Gastrocnemius medialis (tissue), 4 donors: ENCODE measurements around the gene EPM2A. TPM values are rescaled to one million over a fixed set of nuclear protein-coding genes. Genes with fewer than 3 reads are reported as not detected.

Experiments
- ATAC-seq, 2 donors: fragments of 150-250 bp; one replicate each; pipeline ENCODE4 v1.9.1; 2016
- DNase-seq, 2 donors: peaks; one replicate each; pipeline ENCODE4 v3.0.0-alpha.2; 2019
- H3K27ac ChIP-seq, 4 donors: fragments of 200-600 bp; sonication (generic); 1 replicate in 1 of 4; 2 replicates in 3 of 4; pipeline ENCODE4 v1.5.1; 2016 to 2018; ENCODE audit warnings: mild to moderate bottlenecking in 2 of 4, moderate library complexity in 1 of 4
- H3K27me3 ChIP-seq, 3 donors: fragments of 200-600 bp; sonication (generic) in 2 of 3; 1 replicate in 1 of 3; 2 replicates in 2 of 3; pipeline versions ENCODE4 v1.5.1 to v1.6.0; 2016 to 2019; ENCODE audit warnings: mild to moderate bottlenecking in 1 of 3, moderate library complexity in 1 of 3
- H3K36me3 ChIP-seq, 2 donors: fragments of 200-600 bp; sonication (generic) in 1 of 2; one replicate each; pipeline ENCODE4 v1.5.1; 2017 to 2018
- H3K4me1 ChIP-seq, 2 donors: fragments of 200-600 bp; sonication (generic) in 1 of 2; one replicate each; pipeline ENCODE4 v1.5.1; 2016 to 2017; ENCODE audit warnings: mild to moderate bottlenecking in 2 of 2
- H3K4me3 ChIP-seq, 4 donors: fragments of 200-600 bp; sonication (generic) in 3 of 4; 1 replicate in 1 of 4; 2 replicates in 3 of 4; pipeline ENCODE4 v1.5.1; 2016 to 2019; ENCODE audit warnings: mild to moderate bottlenecking in 2 of 4
- H3K9me3 ChIP-seq, 3 donors: fragments of 200-600 bp; sonication (generic) in 2 of 3; 1 replicate in 1 of 3; 2 replicates in 2 of 3; pipeline ENCODE4 v1.5.1; 2016 to 2019
- CTCF ChIP-seq, 5 experiments: fragments of 450-650 bp in 3 of 5; fragments of 200-600 bp in 2 of 5; sonication (generic) in 2 of 5; IDR thresholded peaks in 4 of 5; conservative IDR thresholded peaks in 1 of 5; 1 replicate in 4 of 5; 2 replicates in 1 of 5; pipeline ENCODE4 v1.5.1; 2016 to 2019; ENCODE audit warnings: antibody characterized with exemption in 5 of 5, mild to moderate bottlenecking in 3 of 5, moderate library complexity in 3 of 5
- POLR2A ChIP-seq, 2 donors: fragments of 450-650 bp; IDR thresholded peaks; one replicate each; pipeline ENCODE4 v1.6.1; 2017; ENCODE audit warnings: antibody characterized with exemption in 2 of 2, mild to moderate bottlenecking in 2 of 2, moderate library complexity in 2 of 2
- in situ Hi-C, 4 donors: fragments of 200-750 bp; cut with MboI; loops; one replicate each; pipeline versions ENCODE4 v1.15.0 to v1.8.0; 2017; ENCODE audit warnings: low sequenced_read_pairs in 4 of 4
- intact Hi-C: fragments of 100-400 bp; cut with DNase I; formaldehyde crosslinking; loops from one replicate; pipeline ENCODE4 v1.15.1; 2023; ENCODE audit warnings: low total_unique reads
- total RNA-seq, 4 donors: library from RNA; depleted of rRNA; stranded (reverse); fragments of >200 nt; gene quantifications; one replicate each; pipeline versions ENCODE4 v1.1.0 to v1.2.3, GENCODE V29; 2016

EPM2A gene
- total RNA-seq, 4 donors from 2014 or later = 51.9 to 100.0 (median 68.2) TPM

- H3K4me3 ChIP-seq = no peak overlapping the region
- no peaks in the 10 kb centered on the region for H3K36me3 ChIP-seq
- TF ChIP-seq CTCF (IDR thresholded peaks at IDR 0.05 in 4 of 5, conservative IDR thresholded peaks at IDR 0.05 in 1 of 5) (no peak), POLR2A (IDR thresholded peaks at IDR 0.05) (no peak)
- intact Hi-C loops (no loop called here), in situ Hi-C loops (no loop called here)
- DNase-seq (no peak), ATAC-seq (no peak)
- H3K27me3 ChIP-seq = no peaks in the 10 kb centered on the region
- no peaks in the 10 kb centered on the region for H3K4me1 ChIP-seq
- H3K9me3 ChIP-seq = no peaks in the 10 kb centered on the region
- H3K27ac ChIP-seq = no peak overlapping the region
These were observed 148.0 kb downstream of the EPM2A start for GRCh38 chr6:145587334-145587733.

- in situ Hi-C loops = no loop called here
- H3K4me3 ChIP-seq = no peak overlapping the region
- intact Hi-C loops = no loop called here
- H3K9me3 ChIP-seq = no peaks in the 10 kb centered on the region
- H3K27ac ChIP-seq = no peak overlapping the region
- no peak for DNase-seq
- ATAC-seq = no peak
- no peaks in the 10 kb centered on the region for H3K27me3 ChIP-seq
- no peaks in the 10 kb centered on the region for H3K4me1 ChIP-seq
- TF ChIP-seq POLR2A (IDR thresholded peaks at IDR 0.05) (no peak), CTCF (IDR thresholded peaks at IDR 0.05 in 4 of 5, conservative IDR thresholded peaks at IDR 0.05 in 1 of 5) (no peak)
- H3K36me3 ChIP-seq = no peaks in the 10 kb centered on the region
These were observed 151.6 kb downstream of the EPM2A start for GRCh38 chr6:145583753-145584152.

Other genes with a start within 250 kb of the EPM2A start
- 10 to 100 TPM in 3 of 4 donors, 1 to 10 TPM in 1; 8.6 to 38.3 (median 17.7) TPM for gene FBXO30, start 79.3 kb upstream of the EPM2A start, total RNA-seq
- 10 to 100 TPM in 1 of 4 donors, 1 to 10 TPM in 3; 6.8 to 29.2 (median 7.1) TPM for gene SHPRH, start 228.8 kb upstream of the EPM2A start, total RNA-seq